ENCODE results near the gene PBX4. TPM values are rescaled to one million over a fixed set of nuclear protein-coding genes. Genes with fewer than 3 reads are reported as not detected.

Gene PBX4
- total and polyA plus RNA-seq, 2 donors (not counting 1 experiment from before 2014, with no cell fraction given) = 11.7 TPM

GRCh38 chr19:19619849-19620210 is 1.3 kb upstream of the PBX4 start:
- H3K9me3 ChIP-seq (ENCODE audit: control extremely low read depth in 1 of 3, control insufficient read depth in 2 of 3, insufficient read depth in 1 of 3, low read length in 2 of 3) = no peaks in the 10 kb centered on the region
- H3K4me3 ChIP-seq (ENCODE audit: control extremely low read depth in 1 of 5, extremely low read depth in 1 of 5, insufficient read depth in 1 of 5, low read depth in 2 of 5, low read length in 4 of 5) = no peak overlapping the region
- H3K9ac ChIP-seq (ENCODE audit: low read length) = no peak overlapping the region
- no peak overlapping the region for H3K27ac ChIP-seq (ENCODE audit: low read length in 2 of 2)
- H3K4me2 ChIP-seq (replicated peaks; ENCODE audit: low read depth, low read length, poor library complexity, severe bottlenecking) = no peak overlapping the region
- CTCF ChIA-PET = interaction anchor here (1.3 to 1.7 kb wide), 3 partner anchors 9 to 87 kb away, joined by 6 to 8 read pairs (median 6); partner anchors contain the start of gene GMIP
- Mint-ChIP-seq H3K4me1 (peaks cover 24% of the 10 kb centered on the region), H3K4me3 (no peak overlapping the region), H3K9me3 (ENCODE audit: insufficient read depth) (no peaks in the 10 kb centered on the region), H3K27me3 (no peaks in the 10 kb centered on the region), H3K27ac (no peak overlapping the region)
- DNase-seq (no peak), ATAC-seq (ENCODE audit: low read depth) (no peak)
- no peak overlapping the region for H2AFZ ChIP-seq (ENCODE audit: insufficient read depth, low read depth, low read length, poor library complexity, severe bottlenecking)
- no peaks in the 10 kb centered on the region for H3K36me3 ChIP-seq (replicated peaks in 1 of 2; ENCODE audit: control extremely low read depth in 1 of 2, control insufficient read depth in 1 of 2, extremely low read depth in 1 of 2, insufficient read depth in 2 of 2, low read length in 1 of 2)
- peaks cover 11 to 16% of the 10 kb centered on the region in 2 donors for H3K4me1 ChIP-seq (ENCODE audit: control insufficient read depth in 2 of 2, insufficient read depth in 2 of 2, low read length in 2 of 2)
- peaks cover 6% of the 10 kb centered on the region for H3K79me2 ChIP-seq (ENCODE audit: control insufficient read depth, insufficient read depth, low read length)
- TF ChIP-seq CTCF (IDR thresholded peaks at IDR 0.05) (no peak), EZH2 (IDR thresholded peaks at IDR 0.05; ENCODE audit: borderline replicate concordance, insufficient read depth, low read depth, low read length, poor library complexity, severe bottlenecking) (no peak)
- intact Hi-C loops (cut with micrococcal nuclease) = loop anchor here (5.0 kb wide), 1 partner anchor 202 kb away; the partner anchor contains the start of gene ZNF506
- no peaks in the 10 kb centered on the region for H4K20me1 ChIP-seq (ENCODE audit: control insufficient read depth, insufficient read depth, low read length, poor library complexity, severe bottlenecking)
- no peaks in the 10 kb centered on the region for H3K27me3 ChIP-seq (replicated peaks in 1 of 4; ENCODE audit: control extremely low read depth in 1 of 4, control insufficient read depth in 3 of 4, insufficient read depth in 4 of 4, low read length in 3 of 4)
- POLR2A ChIA-PET = interaction anchor here (0.7 kb wide), 1 partner anchor 49 kb away, joined by 7 read pairs; the partner anchor contains the start of gene ZNF101
- WGBS (ENCODE audit: insufficient coverage) = 100% methylated on average over 5 of the region's 7 CpGs

- WGBS (ENCODE audit: insufficient coverage) = 78% methylated on average over 17 of the region's 21 CpGs
- Histone ChIP-seq H4K20me1 (ENCODE audit: control insufficient read depth, insufficient read depth, low read length, poor library complexity, severe bottlenecking) (no peaks in the 10 kb centered on the region), H3K36me3 (replicated peaks in 1 of 2; ENCODE audit: control extremely low read depth in 1 of 2, control insufficient read depth in 1 of 2, extremely low read depth in 1 of 2, insufficient read depth in 2 of 2, low read length in 1 of 2) (no peaks in the 10 kb centered on the region), H3K9ac (ENCODE audit: low read length) (peak overlapping the region; percentile 30), H3K27ac (ENCODE audit: low read length in 2 of 2) (peak overlapping the region in 1 of 2 donors; percentile 65), H2AFZ (ENCODE audit: insufficient read depth, low read depth, low read length, poor library complexity, severe bottlenecking) (peak overlapping the region; percentile 43), H3K9me3 (ENCODE audit: control extremely low read depth in 1 of 3, control insufficient read depth in 2 of 3, insufficient read depth in 1 of 3, low read length in 2 of 3) (no peaks in the 10 kb centered on the region), H3K79me2 (ENCODE audit: control insufficient read depth, insufficient read depth, low read length) (peaks cover 6% of the 10 kb centered on the region), H3K4me1 (ENCODE audit: control insufficient read depth in 2 of 2, insufficient read depth in 2 of 2, low read length in 2 of 2) (peaks cover 11 to 16% of the 10 kb centered on the region in 2 donors), H3K27me3 (replicated peaks in 1 of 4; ENCODE audit: control extremely low read depth in 1 of 4, control insufficient read depth in 3 of 4, insufficient read depth in 4 of 4, low read length in 3 of 4) (no peaks in the 10 kb centered on the region), H3K4me2 (replicated peaks; ENCODE audit: low read depth, low read length, poor library complexity, severe bottlenecking) (peak overlapping the region; percentile 96), H3K4me3 (ENCODE audit: control extremely low read depth in 1 of 5, extremely low read depth in 1 of 5, insufficient read depth in 1 of 5, low read depth in 2 of 5, low read length in 4 of 5) (peak overlapping the region in 3 of 5 experiments; percentile 5 to 34 (median 30))
- CTCF ChIA-PET = interaction anchor here (1.3 to 1.7 kb wide), 3 partner anchors 9 to 87 kb away, joined by 6 to 8 read pairs (median 6); partner anchors contain the start of gene GMIP
- H3K4me1 Mint-ChIP-seq = peaks cover 24% of the 10 kb centered on the region
- no peak for DNase-seq
- H3K9me3 Mint-ChIP-seq (ENCODE audit: insufficient read depth) = no peaks in the 10 kb centered on the region
- H3K27ac Mint-ChIP-seq = peak overlapping the region; percentile 76
- TF ChIP-seq CTCF (IDR thresholded peaks at IDR 0.05) (no peak), EZH2 (IDR thresholded peaks at IDR 0.05; ENCODE audit: borderline replicate concordance, insufficient read depth, low read depth, low read length, poor library complexity, severe bottlenecking) (no peak)
- no peak for ATAC-seq (ENCODE audit: low read depth)
- POLR2A ChIA-PET = interaction anchor here (0.7 to 2.0 kb wide), 2 partner anchors 9 to 49 kb away, joined by 7 to 8 read pairs; partner anchors contain the start of genes LPAR2 and ZNF101
- intact Hi-C loops (cut with micrococcal nuclease) = loop anchor here (5.0 kb wide), 1 partner anchor 203 kb away; the partner anchor contains the start of gene ZNF506
- no peaks in the 10 kb centered on the region for H3K27me3 Mint-ChIP-seq
- H3K4me3 Mint-ChIP-seq = peak overlapping the region; percentile 89
Observed at GRCh38 chr19:19619181-19619848, 828 bp upstream of the PBX4 start.
